ENCODE measurements around the gene SP1. TPM values are rescaled to one million over a fixed set of nuclear protein-coding genes. Genes with fewer than 3 reads are reported as not detected.
A peak's percentile ranks its signal among the peaks of the same experiment; 100 is the strongest.

SP1 gene
- total and polyA plus RNA-seq, 9 of the 15 experiments (the other 6 are each of a cell fraction or from before 2014, with no cell fraction given) = 8.0 to 65.5 (median 41.6) TPM

DNA sequence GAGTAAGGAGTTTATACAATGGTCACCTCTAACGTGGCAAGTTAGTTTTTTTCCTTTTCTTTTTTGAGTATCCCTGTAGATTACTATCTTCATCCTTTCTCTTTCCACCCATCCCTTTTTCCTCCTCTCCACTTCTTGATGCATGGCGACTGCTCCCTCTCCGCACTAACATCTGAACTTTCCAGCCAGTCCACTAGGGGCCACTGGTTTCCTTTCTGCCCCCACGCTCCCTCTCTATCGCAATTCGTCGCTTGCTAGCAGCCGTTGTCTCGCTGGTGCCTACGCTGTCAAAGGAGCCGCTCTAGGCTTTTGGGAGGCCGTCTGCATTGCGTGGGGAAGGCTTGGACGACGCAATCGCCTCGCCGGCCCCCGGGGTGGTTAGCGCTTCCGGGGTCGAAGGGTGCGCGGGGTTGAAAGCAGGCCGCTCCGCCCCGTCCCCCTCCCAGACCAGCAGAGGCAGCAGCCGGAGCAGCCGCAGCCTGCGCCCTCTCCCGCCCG, 71.7 kb downstream of the SP1 start, which contains the start of gene PCBP2 (continued):
- TF ChIP-seq, protein P1, sequence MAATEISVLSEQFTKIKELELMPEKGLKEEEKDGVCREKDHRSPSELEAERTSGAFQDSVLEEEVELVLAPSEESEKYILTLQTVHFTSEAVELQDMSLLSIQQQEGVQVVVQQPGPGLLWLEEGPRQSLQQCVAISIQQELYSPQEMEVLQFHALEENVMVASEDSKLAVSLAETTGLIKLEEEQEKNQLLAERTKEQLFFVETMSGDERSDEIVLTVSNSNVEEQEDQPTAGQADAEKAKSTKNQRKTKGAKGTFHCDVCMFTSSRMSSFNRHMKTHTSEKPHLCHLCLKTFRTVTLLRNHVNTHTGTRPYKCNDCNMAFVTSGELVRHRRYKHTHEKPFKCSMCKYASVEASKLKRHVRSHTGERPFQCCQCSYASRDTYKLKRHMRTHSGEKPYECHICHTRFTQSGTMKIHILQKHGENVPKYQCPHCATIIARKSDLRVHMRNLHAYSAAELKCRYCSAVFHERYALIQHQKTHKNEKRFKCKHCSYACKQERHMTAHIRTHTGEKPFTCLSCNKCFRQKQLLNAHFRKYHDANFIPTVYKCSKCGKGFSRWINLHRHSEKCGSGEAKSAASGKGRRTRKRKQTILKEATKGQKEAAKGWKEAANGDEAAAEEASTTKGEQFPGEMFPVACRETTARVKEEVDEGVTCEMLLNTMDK (IDR thresholded peaks at IDR 0.05; ENCODE audit: borderline replicate concordance, insufficient read depth, low read depth, low read length, poor library complexity, severe bottlenecking) = peak; percentile 12
- TF ChIP-seq IRF2 (CRISPR knock-in tag; IDR thresholded peaks at IDR 0.05) (no peak), TSC22D4 (tag; IDR thresholded peaks at IDR 0.05) (no peak), SMARCA4 (IDR thresholded peaks at IDR 0.05) (peak; percentile 33; the same call in 1 of the 2 replicates), YY1 (IDR thresholded peaks at IDR 0.05; ENCODE audit: borderline replicate concordance in 1 of 3, control insufficient read depth in 1 of 3, extremely low read depth in 1 of 3, insufficient read depth in 3 of 3, insufficient read length in 1 of 3, insufficient replicate concordance in 2 of 3, low read depth in 1 of 3, low read length in 2 of 3) (peak in 2 of 3 experiments; percentile 58 to 59), TARDBP (IDR thresholded peaks at IDR 0.05) (peak; percentile 65; the same call in 1 of the 2 replicates), ZNF239 (CRISPR knock-in tag; IDR thresholded peaks at IDR 0.05) (no peak), STAT5B (CRISPR knock-in tag; IDR thresholded peaks at IDR 0.05) (no peak), TFAM (CRISPR knock-in tag; conservative IDR thresholded peaks at IDR 0.05) (no peak), ZNF184 (CRISPR knock-in tag; IDR thresholded peaks at IDR 0.05) (no peak), ZKSCAN3 (CRISPR knock-in tag; IDR thresholded peaks at IDR 0.05) (no peak), ARHGAP35 (IDR thresholded peaks at IDR 0.05; ENCODE audit: partially characterized antibody) (peak; percentile 26), TAF15 (IDR thresholded peaks at IDR 0.05; ENCODE audit: low read depth, low read length) (no peak), HNRNPLL (IDR thresholded peaks at IDR 0.05; ENCODE audit: low read depth, low read length, poor library complexity, severe bottlenecking) (peak; percentile 51), ZNF444 (CRISPR knock-in tag; IDR thresholded peaks at IDR 0.05) (no peak), NUFIP1 (IDR thresholded peaks at IDR 0.05; ENCODE audit: partially characterized antibody) (no peak), XRCC3 (IDR thresholded peaks at IDR 0.05) (no peak), NRF1 (conservative IDR thresholded peaks at IDR 0.05 in 1 of 2, IDR thresholded peaks at IDR 0.05 in 1 of 2) (peak; percentile 69 to 76), MBD2 (IDR thresholded peaks at IDR 0.05; ENCODE audit: borderline replicate concordance, low read depth) (no peak; the same call in 1 of the 2 replicates), CREBBP (IDR thresholded peaks at IDR 0.05; ENCODE audit: low read depth, low read length) (no peak), ZNF79 (CRISPR knock-in tag; IDR thresholded peaks at IDR 0.05; ENCODE audit: low read depth) (no peak), ZNF77 (CRISPR knock-in tag; IDR thresholded peaks at IDR 0.05) (no peak), MCM5 (IDR thresholded peaks at IDR 0.05; ENCODE audit: low read depth) (no peak), MTA1 (IDR thresholded peaks at IDR 0.05; ENCODE audit: borderline replicate concordance) (peak; percentile 39; the same call in 1 of the 2 replicates), NCOA6 (IDR thresholded peaks at IDR 0.05) (no peak), MAZ (CRISPR knock-in tag; conservative IDR thresholded peaks at IDR 0.05 in 1 of 2, IDR thresholded peaks at IDR 0.05 in 1 of 2) (peak; percentile 87 to 93), RAD51 (IDR thresholded peaks at IDR 0.05; ENCODE audit: borderline replicate concordance, low read depth) (peak; percentile 10; the same call in 1 of the 2 replicates), ILK (tag; IDR thresholded peaks at IDR 0.05; ENCODE audit: borderline replicate concordance, low read depth) (no peak)
- TF ChIP-seq, protein P2, sequence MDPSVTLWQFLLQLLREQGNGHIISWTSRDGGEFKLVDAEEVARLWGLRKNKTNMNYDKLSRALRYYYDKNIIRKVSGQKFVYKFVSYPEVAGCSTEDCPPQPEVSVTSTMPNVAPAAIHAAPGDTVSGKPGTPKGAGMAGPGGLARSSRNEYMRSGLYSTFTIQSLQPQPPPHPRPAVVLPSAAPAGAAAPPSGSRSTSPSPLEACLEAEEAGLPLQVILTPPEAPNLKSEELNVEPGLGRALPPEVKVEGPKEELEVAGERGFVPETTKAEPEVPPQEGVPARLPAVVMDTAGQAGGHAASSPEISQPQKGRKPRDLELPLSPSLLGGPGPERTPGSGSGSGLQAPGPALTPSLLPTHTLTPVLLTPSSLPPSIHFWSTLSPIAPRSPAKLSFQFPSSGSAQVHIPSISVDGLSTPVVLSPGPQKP (CRISPR knock-in tag; IDR thresholded peaks at IDR 0.05) = no peak
